ENCODE data around the gene PRIM2.
"Not testable (repeated sequence)": the region's sequence is repeated elsewhere in the genome, so short reads cannot be mapped to it uniquely, and the experiment has no call there.

The PRIM2 gene

GRCh38 chr6:57365076-57365583 is 47.7 kb downstream of the PRIM2 start:
- DNase-seq (ENCODE audit: low spot score), result not testable (repeated sequence)

- DNase-seq (ENCODE audit: low spot score), result not testable (repeated sequence)
These were observed 51.7 kb downstream of the PRIM2 start for GRCh38 chr6:57368965-57369731.

GRCh38 chr6:57371779-57372178 is 54.3 kb downstream of the PRIM2 start:
- DNase-seq (ENCODE audit: low spot score), result not testable (repeated sequence)

- not testable (repeated sequence) for DNase-seq (ENCODE audit: low spot score)
These were observed 57.3 kb downstream of the PRIM2 start for GRCh38 chr6:57374764-57375163.

GRCh38 chr6:57376083-57376482 is 58.7 kb downstream of the PRIM2 start:
- not testable (repeated sequence) for DNase-seq (ENCODE audit: low spot score)

GRCh38 chr6:57389038-57389592 is 71.7 kb downstream of the PRIM2 start:
- not testable (repeated sequence) for DNase-seq (ENCODE audit: low spot score)

- DNase-seq (ENCODE audit: low spot score), result not testable (repeated sequence)
These were observed 73.4 kb downstream of the PRIM2 start for GRCh38 chr6:57390818-57391217.

GRCh38 chr6:57392047-57392446 is 74.6 kb downstream of the PRIM2 start:
- not testable (repeated sequence) for DNase-seq (ENCODE audit: low spot score)

- DNase-seq (ENCODE audit: low spot score), result not testable (repeated sequence)
These were observed 101.9 kb downstream of the PRIM2 start for GRCh38 chr6:57419341-57419740.

GRCh38 chr6:57421503-57421902 is 104.1 kb downstream of the PRIM2 start:
- DNase-seq (ENCODE audit: low spot score), result no peak

GRCh38 chr6:57423468-57423867 is 106.0 kb downstream of the PRIM2 start:
- no peak for DNase-seq (ENCODE audit: low spot score)

GRCh38 chr6:57431742-57432141 is 114.3 kb downstream of the PRIM2 start:
- DNase-seq (ENCODE audit: low spot score), result not testable (repeated sequence)

- DNase-seq (ENCODE audit: low spot score), result no peak
These were observed 114.7 kb downstream of the PRIM2 start for GRCh38 chr6:57432157-57432556.

GRCh38 chr6:57432919-57433684 is 115.7 kb downstream of the PRIM2 start:
- DNase-seq (ENCODE audit: low spot score), result no peak

GRCh38 chr6:57433790-57434189 is 116.4 kb downstream of the PRIM2 start:
- DNase-seq (ENCODE audit: low spot score), result not testable (repeated sequence)

GRCh38 chr6:57434944-57435343 is 117.5 kb downstream of the PRIM2 start:
- no peak for DNase-seq (ENCODE audit: low spot score)

GRCh38 chr6:57435475-57436160 is 118.2 kb downstream of the PRIM2 start:
- DNase-seq (ENCODE audit: low spot score), result no peak

- not testable (repeated sequence) for DNase-seq (ENCODE audit: low spot score)
These were observed 123.3 kb downstream of the PRIM2 start for GRCh38 chr6:57440735-57441134.

- not testable (repeated sequence) for DNase-seq (ENCODE audit: low spot score)
These were observed 124.7 kb downstream of the PRIM2 start for GRCh38 chr6:57442133-57442532.

- DNase-seq (ENCODE audit: low spot score), result not testable (repeated sequence)
These were observed 125.8 kb downstream of the PRIM2 start for GRCh38 chr6:57443181-57443580.

- DNase-seq (ENCODE audit: low spot score), result not testable (repeated sequence)
These were observed 127.4 kb downstream of the PRIM2 start for GRCh38 chr6:57444787-57445186.

- DNase-seq (ENCODE audit: low spot score), result not testable (repeated sequence)
These were observed 127.9 kb downstream of the PRIM2 start for GRCh38 chr6:57445379-57445778.

Data from hematopoietic multipotent progenitor cell treated with erythropoietin and hydrocortisone succinate and interleukin-3 and kit ligand, for 17 days (in vitro differentiated cells).